Measurements from ENCODE around the gene EXOC3L2.

The EXOC3L2 gene

GRCh38 chr19:45180936-45181335, 64.3 kb downstream of the EXOC3L2 start:
- no peak for DNase-seq
- no peaks in the 10 kb centered on the region for H3K9me3 ChIP-seq (replicated peaks; ENCODE audit: insufficient read depth, low read length)
- no peaks in the 10 kb centered on the region for H4K20me1 ChIP-seq (ENCODE audit: insufficient read depth, low read length)
- no peaks in the 10 kb centered on the region for H3K9me2 ChIP-seq (replicated peaks; ENCODE audit: insufficient read depth, low read length)
- H3K79me2 ChIP-seq (ENCODE audit: low read length): peaks cover 34% of the 10 kb centered on the region
- H3K9ac ChIP-seq (ENCODE audit: low read length): no peak overlapping the region
- no peak overlapping the region for H3K27ac ChIP-seq (ENCODE audit: low read length)
- no peaks in the 10 kb centered on the region for H3K27me3 ChIP-seq (replicated peaks; ENCODE audit: insufficient read depth, low read length)
- no peak for TF ChIP-seq EZH2phosphoT487 (IDR thresholded peaks at IDR 0.05; ENCODE audit: low read length)
- no peak for TF ChIP-seq EZH2 (optimal IDR thresholded peaks at IDR 0.05; ENCODE audit: low read depth, low read length)
- TF ChIP-seq, protein P1, sequence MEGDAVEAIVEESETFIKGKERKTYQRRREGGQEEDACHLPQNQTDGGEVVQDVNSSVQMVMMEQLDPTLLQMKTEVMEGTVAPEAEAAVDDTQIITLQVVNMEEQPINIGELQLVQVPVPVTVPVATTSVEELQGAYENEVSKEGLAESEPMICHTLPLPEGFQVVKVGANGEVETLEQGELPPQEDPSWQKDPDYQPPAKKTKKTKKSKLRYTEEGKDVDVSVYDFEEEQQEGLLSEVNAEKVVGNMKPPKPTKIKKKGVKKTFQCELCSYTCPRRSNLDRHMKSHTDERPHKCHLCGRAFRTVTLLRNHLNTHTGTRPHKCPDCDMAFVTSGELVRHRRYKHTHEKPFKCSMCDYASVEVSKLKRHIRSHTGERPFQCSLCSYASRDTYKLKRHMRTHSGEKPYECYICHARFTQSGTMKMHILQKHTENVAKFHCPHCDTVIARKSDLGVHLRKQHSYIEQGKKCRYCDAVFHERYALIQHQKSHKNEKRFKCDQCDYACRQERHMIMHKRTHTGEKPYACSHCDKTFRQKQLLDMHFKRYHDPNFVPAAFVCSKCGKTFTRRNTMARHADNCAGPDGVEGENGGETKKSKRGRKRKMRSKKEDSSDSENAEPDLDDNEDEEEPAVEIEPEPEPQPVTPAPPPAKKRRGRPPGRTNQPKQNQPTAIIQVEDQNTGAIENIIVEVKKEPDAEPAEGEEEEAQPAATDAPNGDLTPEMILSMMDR (IDR thresholded peaks at IDR 0.05; ENCODE audit: low read length): no peak
- H2AFZ ChIP-seq (ENCODE audit: low read length): no peak overlapping the region
- no peak overlapping the region for H3K4me3 ChIP-seq (ENCODE audit: low read length)
- H3K4me1 ChIP-seq (ENCODE audit: low read length): 0 out of 2 replicates have a peak, but pooled peaks cover 3% of the 10 kb centered on the region
- peaks cover 8% of the 10 kb centered on the region; the same call in 1 of the 2 replicates for H3F3A ChIP-seq (ENCODE audit: insufficient read depth, low read length)
- no peak overlapping the region for H3K4me2 ChIP-seq (ENCODE audit: low read depth, low read length)
- no peaks in the 10 kb centered on the region for H3K36me3 ChIP-seq (replicated peaks; ENCODE audit: insufficient read depth, low read length)

DNA sequence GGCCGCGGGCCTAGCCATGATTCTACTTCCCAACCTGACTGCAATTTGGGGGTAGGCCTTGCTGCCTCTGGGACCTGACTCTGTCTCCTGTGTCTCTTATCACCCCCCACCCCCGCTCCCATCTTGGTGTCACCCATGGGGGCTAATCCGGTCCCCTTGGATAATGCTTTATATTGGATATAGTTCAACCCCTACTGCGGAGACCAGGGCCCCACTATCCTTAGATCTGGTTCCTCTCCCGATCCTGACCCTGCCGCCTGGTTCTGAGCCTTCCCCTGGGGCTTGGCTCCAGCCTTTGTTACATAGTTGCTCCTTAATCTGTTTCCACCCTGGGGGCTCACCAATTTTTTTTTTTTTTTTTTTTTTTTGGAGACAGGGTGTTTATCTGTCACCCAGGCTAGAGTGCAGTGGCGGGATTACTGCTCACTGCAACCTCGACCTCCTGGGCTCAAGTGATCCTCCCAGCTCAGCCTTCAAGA, 65.3 kb downstream of the EXOC3L2 start:
- Histone ChIP-seq H3F3A (ENCODE audit: insufficient read depth, low read length) (peaks cover 8% of the 10 kb centered on the region; the same call in 1 of the 2 replicates), H3K27ac (ENCODE audit: low read length) (no peak overlapping the region), H3K4me1 (ENCODE audit: low read length) (0 out of 2 replicates have a peak, but pooled peaks cover 3% of the 10 kb centered on the region), H4K20me1 (ENCODE audit: insufficient read depth, low read length) (no peaks in the 10 kb centered on the region), H2AFZ (ENCODE audit: low read length) (no peak overlapping the region), H3K9me3 (replicated peaks; ENCODE audit: insufficient read depth, low read length) (no peaks in the 10 kb centered on the region), H3K9me2 (replicated peaks; ENCODE audit: insufficient read depth, low read length) (no peaks in the 10 kb centered on the region), H3K36me3 (replicated peaks; ENCODE audit: insufficient read depth, low read length) (no peaks in the 10 kb centered on the region), H3K9ac (ENCODE audit: low read length) (peak overlapping the region; percentile 80; the same call in 1 of the 2 replicates), H3K4me3 (ENCODE audit: low read length) (peak overlapping the region; percentile 100), H3K4me2 (ENCODE audit: low read depth, low read length) (peak overlapping the region; percentile 93), H3K79me2 (ENCODE audit: low read length) (peaks cover 34% of the 10 kb centered on the region), H3K27me3 (replicated peaks; ENCODE audit: insufficient read depth, low read length) (no peaks in the 10 kb centered on the region)
- DNase-seq: no peak
- TF ChIP-seq EZH2 (optimal IDR thresholded peaks at IDR 0.05; ENCODE audit: low read depth, low read length) (no peak), EZH2phosphoT487 (IDR thresholded peaks at IDR 0.05; ENCODE audit: low read length) (no peak)
- TF ChIP-seq, protein P1 (IDR thresholded peaks at IDR 0.05; ENCODE audit: low read length): no peak

- DNase-seq: peak; percentile 37
- H3K27me3 ChIP-seq (replicated peaks; ENCODE audit: insufficient read depth, low read length): no peaks in the 10 kb centered on the region
- peaks cover 34% of the 10 kb centered on the region for H3K79me2 ChIP-seq (ENCODE audit: low read length)
- H3K9ac ChIP-seq (ENCODE audit: low read length): peak overlapping the region; percentile 80
- H3K9me2 ChIP-seq (replicated peaks; ENCODE audit: insufficient read depth, low read length): no peaks in the 10 kb centered on the region
- H3K4me1 ChIP-seq (ENCODE audit: low read length): 0 out of 2 replicates have a peak, but pooled peaks cover 3% of the 10 kb centered on the region
- no peaks in the 10 kb centered on the region for H3K36me3 ChIP-seq (replicated peaks; ENCODE audit: insufficient read depth, low read length)
- peaks cover 8% of the 10 kb centered on the region; the same call in 1 of the 2 replicates for H3F3A ChIP-seq (ENCODE audit: insufficient read depth, low read length)
- peak overlapping the region; percentile 100 for H3K4me3 ChIP-seq (ENCODE audit: low read length)
- no peaks in the 10 kb centered on the region for H3K9me3 ChIP-seq (replicated peaks; ENCODE audit: insufficient read depth, low read length)
- peak overlapping the region; percentile 74 for H3K27ac ChIP-seq (ENCODE audit: low read length)
- peak overlapping the region; percentile 92 for H2AFZ ChIP-seq (ENCODE audit: low read length)
- TF ChIP-seq EZH2phosphoT487 (IDR thresholded peaks at IDR 0.05; ENCODE audit: low read length) (no peak), EZH2 (optimal IDR thresholded peaks at IDR 0.05; ENCODE audit: low read depth, low read length) (no peak)
- TF ChIP-seq, protein P1 (IDR thresholded peaks at IDR 0.05; ENCODE audit: low read length): no peak
- no peaks in the 10 kb centered on the region for H4K20me1 ChIP-seq (ENCODE audit: insufficient read depth, low read length)
- H3K4me2 ChIP-seq (ENCODE audit: low read depth, low read length): peak overlapping the region; percentile 93
Observed at GRCh38 chr19:45179072-45179891, 65.9 kb downstream of the EXOC3L2 start.
